ENCODE data around the gene CALHM1. TPM values are rescaled to one million over a fixed set of nuclear protein-coding genes. Genes with fewer than 3 reads are reported as not detected.
"Not testable (repeated sequence)": the region's sequence is repeated elsewhere in the genome, so short reads cannot be mapped to it uniquely, and the experiment has no call there.

CALHM1 gene, protein sequence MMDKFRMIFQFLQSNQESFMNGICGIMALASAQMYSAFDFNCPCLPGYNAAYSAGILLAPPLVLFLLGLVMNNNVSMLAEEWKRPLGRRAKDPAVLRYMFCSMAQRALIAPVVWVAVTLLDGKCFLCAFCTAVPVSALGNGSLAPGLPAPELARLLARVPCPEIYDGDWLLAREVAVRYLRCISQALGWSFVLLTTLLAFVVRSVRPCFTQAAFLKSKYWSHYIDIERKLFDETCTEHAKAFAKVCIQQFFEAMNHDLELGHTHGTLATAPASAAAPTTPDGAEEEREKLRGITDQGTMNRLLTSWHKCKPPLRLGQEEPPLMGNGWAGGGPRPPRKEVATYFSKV
- not detected for polyA plus RNA-seq (2013, experiment 1 of 4)
- not detected for polyA plus RNA-seq (2013, experiment 2 of 4)
- not detected for polyA plus RNA-seq (2013, experiment 3 of 4)
- polyA plus RNA-seq (2013, experiment 4 of 4) = 0.08 TPM

DNA sequence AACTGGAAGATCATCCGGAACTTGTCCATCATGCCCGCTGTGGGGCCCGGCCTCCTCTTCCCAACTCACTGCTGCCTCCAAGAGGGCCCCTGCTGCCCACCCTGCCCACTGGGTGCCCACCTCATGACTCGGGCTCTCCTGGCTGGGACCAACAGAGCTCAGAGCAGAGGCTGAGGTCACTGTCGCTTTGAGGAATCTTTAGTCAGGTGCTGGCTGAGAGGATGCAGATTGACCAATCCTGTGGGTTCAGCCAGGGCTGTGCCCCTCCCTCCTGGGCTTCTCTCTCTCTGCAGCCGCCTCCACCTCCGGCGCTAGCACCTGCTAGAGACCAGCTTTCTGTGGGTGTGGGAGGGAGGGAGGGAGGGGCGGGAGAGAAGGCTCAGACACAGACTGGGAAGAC, at the start of gene CALHM1:
CALHM1 (minus strand) TSS at position 181 of the 400 bp plus-strand sequence; CDS start at position 32, 149 bp downstream.
- H3K4me3 ChIP-seq (ENCODE audit: insufficient read depth, low read depth, low read length) = no peak within 1 kb of the TSS
- H3K36me3 ChIP-seq (ENCODE audit: control insufficient read depth, insufficient read depth, low read length) = no peaks in the 10 kb centered on the region
- no peaks in the 10 kb centered on the region for H3K9me3 ChIP-seq (ENCODE audit: control insufficient read depth, low read length)
- no peaks in the 10 kb centered on the region for H3K27me3 ChIP-seq (ENCODE audit: control insufficient read depth, insufficient read depth, low read length, poor library complexity, severe bottlenecking)
- WGBS, 2 experiments = 48 to 63% methylated on average over 6 to 9 of the region's 9 CpGs
- no peak within 1 kb of the TSS for H3K27ac ChIP-seq (ENCODE audit: insufficient read depth, low read depth, low read length, poor library complexity, severe bottlenecking)
- no peaks in the 10 kb centered on the region for H3K4me1 ChIP-seq (ENCODE audit: control insufficient read depth, insufficient read depth, low read length)

DNA sequence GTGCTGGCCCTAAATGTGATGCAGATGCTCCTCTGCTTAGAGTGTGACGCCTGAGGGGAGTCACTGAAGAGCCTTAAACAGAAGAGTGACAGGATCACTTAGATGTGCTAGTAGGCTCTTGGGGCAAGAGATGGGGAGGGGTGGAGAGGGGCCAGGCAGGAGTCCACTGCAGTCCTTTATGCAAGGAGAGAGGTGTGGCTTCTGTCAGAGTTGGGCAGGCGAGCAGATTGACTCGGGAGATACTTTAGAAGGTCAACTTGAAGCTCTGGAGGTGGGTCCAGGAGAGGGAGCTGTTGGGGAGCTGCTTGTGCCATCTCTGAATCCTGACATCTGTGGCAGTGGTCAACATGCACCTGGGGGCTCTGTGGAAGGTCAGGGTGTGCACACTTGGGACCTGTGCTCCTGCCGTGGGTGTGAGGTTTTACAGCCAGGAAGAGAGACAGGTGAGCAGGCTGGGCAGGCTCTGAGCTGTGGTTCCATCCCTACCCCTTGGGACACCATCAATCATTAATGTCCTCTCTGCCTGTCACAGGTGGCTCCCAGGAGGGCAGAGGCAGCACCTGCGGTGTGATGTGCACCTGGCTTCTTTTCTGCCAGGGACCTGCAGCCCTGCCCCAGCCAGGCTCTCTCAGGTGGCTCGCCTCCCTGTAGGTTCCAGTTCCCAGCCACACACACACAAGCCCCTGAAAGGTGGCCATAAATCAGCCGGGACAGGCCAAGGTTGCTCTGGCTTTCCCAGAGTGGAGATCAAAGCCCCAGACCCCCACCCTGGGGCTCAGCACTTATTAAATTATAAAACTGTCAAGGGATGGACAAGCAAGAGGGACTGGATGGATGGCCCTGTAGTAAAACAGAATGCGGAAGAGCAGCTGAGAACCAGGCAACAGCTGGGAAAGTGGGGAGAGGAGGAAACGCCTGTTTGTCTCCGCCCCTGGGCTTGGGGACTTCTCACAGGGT, 48.8 kb upstream of the CALHM1 start:
- Histone ChIP-seq H3K27ac (ENCODE audit: insufficient read depth, low read depth, low read length, poor library complexity, severe bottlenecking) (no peak overlapping the region), H3K36me3 (ENCODE audit: control insufficient read depth, insufficient read depth, low read length) (no peaks in the 10 kb centered on the region)

DNA sequence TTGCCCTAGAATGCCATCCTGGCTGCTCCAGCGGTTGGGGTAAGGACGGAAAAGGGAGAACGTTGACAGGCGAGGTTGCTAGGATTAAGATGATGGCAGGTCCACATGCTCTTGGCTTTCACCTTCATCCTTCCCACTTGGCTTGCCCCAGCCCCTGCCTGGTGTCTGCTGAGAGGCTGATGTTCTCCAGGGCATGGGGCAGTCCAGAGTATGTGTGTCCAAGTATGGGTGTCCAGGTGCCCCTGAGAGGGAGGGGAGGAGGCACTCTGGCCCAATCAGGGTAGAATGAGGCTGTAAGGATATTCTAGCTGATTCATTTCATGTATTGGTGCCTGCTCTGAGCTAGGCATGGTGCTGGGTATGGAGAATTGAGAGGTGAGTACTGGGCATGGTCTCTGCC, 47.4 kb upstream of the CALHM1 start:
- Histone ChIP-seq H3K4me1 (ENCODE audit: control insufficient read depth, insufficient read depth, low read length) (no peaks in the 10 kb centered on the region), H3K27me3 (ENCODE audit: control insufficient read depth, insufficient read depth, low read length, poor library complexity, severe bottlenecking) (no peaks in the 10 kb centered on the region), H3K36me3 (ENCODE audit: control insufficient read depth, insufficient read depth, low read length) (no peaks in the 10 kb centered on the region), H3K27ac (ENCODE audit: insufficient read depth, low read depth, low read length, poor library complexity, severe bottlenecking) (no peak overlapping the region), H3K9me3 (ENCODE audit: control insufficient read depth, low read length) (no peaks in the 10 kb centered on the region), H3K4me3 (ENCODE audit: insufficient read depth, low read depth, low read length) (no peak overlapping the region)
- WGBS, 2 experiments = 93 to 95% methylated on average over 4 of the region's 4 CpGs

More for the DNA sequence above, 48.8 kb upstream of the CALHM1 start:
- Histone ChIP-seq H3K4me1 (ENCODE audit: control insufficient read depth, insufficient read depth, low read length) (no peaks in the 10 kb centered on the region), H3K4me3 (ENCODE audit: insufficient read depth, low read depth, low read length) (no peak overlapping the region), H3K9me3 (ENCODE audit: control insufficient read depth, low read length) (no peaks in the 10 kb centered on the region), H3K27me3 (ENCODE audit: control insufficient read depth, insufficient read depth, low read length, poor library complexity, severe bottlenecking) (no peaks in the 10 kb centered on the region)
- WGBS, 2 experiments = 70 to 72% methylated on average over 10 of the region's 10 CpGs

GRCh38 chr10:103504181-103504783, 45.6 kb upstream of the CALHM1 start:
- Histone ChIP-seq H3K36me3 (ENCODE audit: control insufficient read depth, insufficient read depth, low read length) (no peaks in the 10 kb centered on the region), H3K27ac (ENCODE audit: insufficient read depth, low read depth, low read length, poor library complexity, severe bottlenecking) (no peak overlapping the region), H3K9me3 (ENCODE audit: control insufficient read depth, low read length) (no peaks in the 10 kb centered on the region), H3K4me3 (ENCODE audit: insufficient read depth, low read depth, low read length) (no peak overlapping the region), H3K27me3 (ENCODE audit: control insufficient read depth, insufficient read depth, low read length, poor library complexity, severe bottlenecking) (no peaks in the 10 kb centered on the region), H3K4me1 (ENCODE audit: control insufficient read depth, insufficient read depth, low read length) (peaks cover 6% of the 10 kb centered on the region)
- WGBS, 2 experiments = 82 to 83% methylated on average over 9 to 10 of the region's 10 CpGs

GRCh38 chr10:103503777-103504176, 45.1 kb upstream of the CALHM1 start:
- WGBS, 2 experiments = 90 to 93% methylated on average over 6 of the region's 6 CpGs
- not testable (repeated sequence) for H3K27me3 ChIP-seq (ENCODE audit: control insufficient read depth, insufficient read depth, low read length, poor library complexity, severe bottlenecking); H3K9me3 ChIP-seq (ENCODE audit: control insufficient read depth, low read length); H3K36me3 ChIP-seq (ENCODE audit: control insufficient read depth, insufficient read depth, low read length); H3K4me1 ChIP-seq (ENCODE audit: control insufficient read depth, insufficient read depth, low read length); H3K27ac ChIP-seq (ENCODE audit: insufficient read depth, low read depth, low read length, poor library complexity, severe bottlenecking); H3K4me3 ChIP-seq (ENCODE audit: insufficient read depth, low read depth, low read length)

DNA sequence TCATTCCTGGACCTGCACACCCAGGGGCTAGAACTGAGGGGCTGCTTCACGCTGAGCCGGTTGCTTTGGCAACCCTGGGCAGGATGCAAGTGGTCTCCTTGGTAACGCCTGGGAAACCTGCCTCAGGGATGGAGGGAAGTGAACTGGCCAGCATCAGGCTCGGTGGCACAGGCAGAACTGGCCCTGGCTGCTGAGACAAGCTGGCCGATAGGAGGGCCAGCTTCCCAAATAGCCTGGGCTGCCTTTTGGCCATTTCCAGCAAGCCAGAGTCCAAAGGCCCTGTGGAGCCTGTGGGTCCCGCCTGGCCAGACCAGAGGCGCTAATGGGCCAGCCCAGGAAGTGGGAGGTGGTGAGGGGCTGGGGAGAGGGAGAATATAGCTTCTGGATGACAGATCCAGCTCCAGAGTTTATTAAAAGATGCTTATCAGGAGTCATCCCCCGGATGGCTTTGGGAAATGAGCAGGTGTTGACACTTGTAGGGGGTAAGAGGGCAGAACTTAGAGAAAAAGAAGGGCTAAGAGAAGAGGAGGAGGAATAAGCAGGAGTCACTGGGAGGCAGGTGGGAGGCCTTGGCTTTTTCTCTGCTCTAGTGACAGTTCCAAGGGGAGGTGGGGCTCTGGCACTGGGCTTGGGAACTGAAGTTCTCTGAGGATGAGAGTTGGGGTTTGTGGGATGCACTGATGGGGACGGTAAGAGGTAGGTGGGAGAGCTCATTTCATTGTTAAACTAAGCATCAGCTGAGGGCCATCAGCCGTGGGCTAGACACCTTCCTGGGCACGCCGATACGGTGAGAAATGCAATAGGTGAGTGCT, 44.4 kb upstream of the CALHM1 start:
- Histone ChIP-seq H3K27ac (ENCODE audit: insufficient read depth, low read depth, low read length, poor library complexity, severe bottlenecking) (no peak overlapping the region), H3K36me3 (ENCODE audit: control insufficient read depth, insufficient read depth, low read length) (no peaks in the 10 kb centered on the region), H3K4me3 (ENCODE audit: insufficient read depth, low read depth, low read length) (no peak overlapping the region), H3K4me1 (ENCODE audit: control insufficient read depth, insufficient read depth, low read length) (peaks cover 6% of the 10 kb centered on the region), H3K9me3 (ENCODE audit: control insufficient read depth, low read length) (no peaks in the 10 kb centered on the region), H3K27me3 (ENCODE audit: control insufficient read depth, insufficient read depth, low read length, poor library complexity, severe bottlenecking) (no peaks in the 10 kb centered on the region)
- 83 to 86% methylated on average over 13 of the region's 13 CpGs for WGBS, 2 experiments

GRCh38 chr10:103501186-103501585, 42.5 kb upstream of the CALHM1 start:
- peaks cover 10% of the 10 kb centered on the region for H3K27me3 ChIP-seq (ENCODE audit: control insufficient read depth, insufficient read depth, low read length, poor library complexity, severe bottlenecking)
- no peak overlapping the region for H3K27ac ChIP-seq (ENCODE audit: insufficient read depth, low read depth, low read length, poor library complexity, severe bottlenecking)
- WGBS, 2 experiments = 88 to 94% methylated on average over 3 of the region's 3 CpGs
- no peaks in the 10 kb centered on the region for H3K9me3 ChIP-seq (ENCODE audit: control insufficient read depth, low read length)
- H3K36me3 ChIP-seq (ENCODE audit: control insufficient read depth, insufficient read depth, low read length) = no peaks in the 10 kb centered on the region
- no peak overlapping the region for H3K4me3 ChIP-seq (ENCODE audit: insufficient read depth, low read depth, low read length)
- peaks cover 6% of the 10 kb centered on the region for H3K4me1 ChIP-seq (ENCODE audit: control insufficient read depth, insufficient read depth, low read length)

GRCh38 chr10:103500481-103500880, 41.8 kb upstream of the CALHM1 start:
- H3K27me3 ChIP-seq (ENCODE audit: control insufficient read depth, insufficient read depth, low read length, poor library complexity, severe bottlenecking) = peaks cover 16% of the 10 kb centered on the region
- H3K27ac ChIP-seq (ENCODE audit: insufficient read depth, low read depth, low read length, poor library complexity, severe bottlenecking) = no peak overlapping the region
- H3K9me3 ChIP-seq (ENCODE audit: control insufficient read depth, low read length) = no peaks in the 10 kb centered on the region
- H3K4me1 ChIP-seq (ENCODE audit: control insufficient read depth, insufficient read depth, low read length) = peaks cover 6% of the 10 kb centered on the region
- 86 to 88% methylated on average over 6 of the region's 6 CpGs for WGBS, 2 experiments
- H3K4me3 ChIP-seq (ENCODE audit: insufficient read depth, low read depth, low read length) = no peak overlapping the region
- no peaks in the 10 kb centered on the region for H3K36me3 ChIP-seq (ENCODE audit: control insufficient read depth, insufficient read depth, low read length)

DNA sequence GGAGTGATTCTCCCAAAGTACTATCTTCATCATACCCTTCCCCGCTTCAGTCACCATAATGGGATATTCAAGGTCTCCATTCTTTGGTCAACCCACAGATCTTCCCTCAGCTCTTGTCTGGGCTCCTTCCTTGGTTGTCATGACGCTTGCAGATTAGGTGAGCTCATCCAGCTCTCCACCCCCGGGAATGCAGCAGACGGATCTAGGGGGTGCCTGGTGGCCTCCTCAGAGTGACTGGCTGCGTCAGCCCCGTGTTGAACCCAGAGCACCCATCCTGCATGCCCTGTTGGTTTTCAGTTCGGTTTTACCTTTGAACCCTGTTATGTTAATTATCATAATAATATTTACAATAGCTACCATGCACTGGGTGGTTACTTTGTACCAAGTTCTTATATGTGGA, 41.2 kb upstream of the CALHM1 start:
- H3K4me1 ChIP-seq (ENCODE audit: control insufficient read depth, insufficient read depth, low read length) = peaks cover 6% of the 10 kb centered on the region
- H3K9me3 ChIP-seq (ENCODE audit: control insufficient read depth, low read length) = no peaks in the 10 kb centered on the region
- no peak overlapping the region for H3K4me3 ChIP-seq (ENCODE audit: insufficient read depth, low read depth, low read length)
- 63 to 70% methylated on average over 6 to 7 of the region's 7 CpGs for WGBS, 2 experiments
- peaks cover 22% of the 10 kb centered on the region for H3K27me3 ChIP-seq (ENCODE audit: control insufficient read depth, insufficient read depth, low read length, poor library complexity, severe bottlenecking)
- no peak overlapping the region for H3K27ac ChIP-seq (ENCODE audit: insufficient read depth, low read depth, low read length, poor library complexity, severe bottlenecking)
- H3K36me3 ChIP-seq (ENCODE audit: control insufficient read depth, insufficient read depth, low read length) = no peaks in the 10 kb centered on the region
